Tibial nerve (tissue), 4 donors: ENCODE measurements around the gene REEP6. TPM values are rescaled to one million over a fixed set of nuclear protein-coding genes. Genes with fewer than 3 reads are reported as not detected.
"Not testable (repeated sequence)": the region's sequence is repeated elsewhere in the genome, so short reads cannot be mapped to it uniquely, and the experiment has no call there.

Experiments used
- DNase-seq, 2 donors: peaks; one replicate each; pipeline ENCODE4 v3.0.0-alpha.2; 2019; ENCODE audit warnings: low spot score in 2 of 2
- H3K27ac ChIP-seq, 4 donors: fragments of 200-600 bp; sonication (generic) in 3 of 4; one replicate each; pipeline ENCODE4 v1.5.1; 2017 to 2019; ENCODE audit warnings: mild to moderate bottlenecking in 1 of 4
- H3K27me3 ChIP-seq, 2 donors: fragments of 200-600 bp; sonication (generic) in 1 of 2; one replicate each; pipeline versions ENCODE4 v1.5.1 to v1.6.0; 2017 to 2019
- H3K36me3 ChIP-seq, 3 donors: fragments of 200-600 bp; sonication (generic); one replicate each; pipeline ENCODE4 v1.5.1; 2018 to 2019
- H3K4me1 ChIP-seq, 4 donors: fragments of 200-600 bp; sonication (generic) in 3 of 4; one replicate each; pipeline ENCODE4 v1.5.1; 2017 to 2019
- H3K4me3 ChIP-seq, 4 donors: fragments of 200-600 bp; sonication (generic) in 3 of 4; one replicate each; pipeline ENCODE4 v1.5.1; 2017 to 2019; ENCODE audit warnings: mild to moderate bottlenecking in 1 of 4, moderate library complexity in 1 of 4
- H3K9me3 ChIP-seq, 4 donors: fragments of 200-600 bp; sonication (generic) in 3 of 4; one replicate each; pipeline ENCODE4 v1.5.1; 2017 to 2019
- CTCF ChIP-seq, 5 experiments: fragments of 200-600 bp in 3 of 5; fragments of 450-650 bp in 2 of 5; sonication (generic) in 3 of 5; IDR thresholded peaks; one replicate each; pipeline ENCODE4 v1.5.1; 2016 to 2019; ENCODE audit warnings: antibody characterized with exemption in 5 of 5, mild to moderate bottlenecking in 3 of 5, moderate library complexity in 2 of 5
- EP300 ChIP-seq, 2 donors: sonication (generic); formaldehyde crosslinking; IDR thresholded peaks; one replicate each; pipeline ENCODE4 v1.6.1; 2017; ENCODE audit warnings: antibody characterized with exemption in 2 of 2, mild to moderate bottlenecking in 1 of 2
- POLR2A ChIP-seq, 2 donors: fragments of 450-650 bp; IDR thresholded peaks; one replicate each; pipeline ENCODE4 v1.6.1; 2017; ENCODE audit warnings: antibody characterized with exemption in 2 of 2, mild to moderate bottlenecking in 2 of 2, moderate library complexity in 2 of 2
- whole genome bisulfite sequencing, 2 donors: methylation state at CpG; one replicate each; pipeline ENCODE4 v1.1.5; 2018; 5-methylcytosine and 5-hydroxymethylcytosine counted together
- total RNA-seq, 4 donors: library from RNA; depleted of rRNA; stranded (reverse); fragments of >200 nt; gene quantifications; one replicate each; pipeline ENCODE4 v1.1.0, GENCODE V29; 2016

Gene REEP6
- total RNA-seq, 4 donors from 2014 or later, result 1.2 to 4.6 (median 2.9) TPM

DNA sequence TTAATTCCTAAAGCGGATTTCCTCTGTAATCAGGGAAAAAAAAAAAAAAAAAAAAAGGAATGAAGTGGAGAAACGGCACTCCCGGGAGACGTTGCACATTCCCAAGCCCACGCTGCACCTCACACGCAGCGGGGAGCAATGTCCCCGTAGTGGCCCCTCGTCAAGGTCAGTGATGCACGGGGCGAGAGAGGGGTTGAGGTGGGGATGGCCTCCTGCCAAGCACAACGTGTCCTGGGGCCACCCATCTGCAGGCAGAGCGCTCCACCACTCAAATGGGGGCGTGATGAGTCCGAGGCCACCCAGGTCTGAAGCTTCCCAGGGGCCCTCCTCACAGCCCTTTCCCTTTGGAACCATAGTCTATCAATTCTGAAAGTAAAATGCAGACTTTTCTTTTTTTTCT lies 48.0 kb downstream of the REEP6 start:
- Histone ChIP-seq H3K27me3 (no peaks in the 10 kb centered on the region), H3K9me3 (no peaks in the 10 kb centered on the region), H3K4me1 (peaks cover 0 to 26% (median 0%) of the 10 kb centered on the region in 4 donors), H3K4me3 (no peak overlapping the region), H3K27ac (no peak overlapping the region), H3K36me3 (no peaks in the 10 kb centered on the region)
- no peak for TF ChIP-seq POLR2A (IDR thresholded peaks at IDR 0.05)
- no peak for TF ChIP-seq CTCF (IDR thresholded peaks at IDR 0.05)
- TF ChIP-seq EP300 (IDR thresholded peaks at IDR 0.05), result no peak
- no peak for DNase-seq
- WGBS, 2 donors, result 26 to 28% methylated on average over 15 of the region's 15 CpGs

- not testable (repeated sequence) for H3K4me3 ChIP-seq, H3K27ac ChIP-seq
- WGBS, 2 donors, result 87 to 91% methylated on average over 11 of the region's 11 CpGs
Measured at GRCh38 chr19:1539749-1540148, 48.8 kb downstream of the REEP6 start.

DNA sequence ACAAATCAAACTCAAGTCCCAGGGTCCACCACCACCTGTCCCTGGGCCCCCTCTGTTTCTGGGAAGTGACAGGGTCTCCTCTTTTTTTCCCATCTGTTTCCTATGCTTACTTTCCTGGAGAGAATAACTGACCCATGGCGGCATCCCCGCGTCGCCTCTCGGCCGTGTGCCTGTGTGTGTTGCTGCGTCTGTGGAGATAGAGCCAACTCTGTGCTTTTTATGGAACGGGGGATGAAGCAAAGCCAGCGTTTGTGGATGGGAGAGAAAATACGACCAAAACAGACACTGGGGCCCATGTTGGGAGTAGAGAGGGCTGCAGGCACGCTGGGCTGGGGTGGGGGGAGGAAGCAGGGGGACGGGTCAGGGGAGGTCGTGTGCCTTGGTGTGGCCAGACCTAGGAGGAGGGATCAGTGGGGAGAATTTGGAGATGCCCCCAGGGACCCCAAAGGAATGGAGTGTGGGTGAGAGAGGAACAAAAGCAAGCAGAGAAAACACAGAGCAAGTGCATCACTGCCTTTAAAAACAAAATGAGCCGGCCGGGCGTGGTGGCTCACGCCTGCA lies 49.5 kb downstream of the REEP6 start:
- H3K36me3 ChIP-seq, result no peaks in the 10 kb centered on the region
- peaks cover 0 to 1% of the 10 kb centered on the region in 2 donors for H3K27me3 ChIP-seq
- DNase-seq, result peak in 1 of 2 donors; percentile 10
- WGBS, 2 donors, result 22% methylated on average over 17 of the region's 17 CpGs
- no peak overlapping the region for H3K4me3 ChIP-seq
- H3K27ac ChIP-seq, result no peak overlapping the region
- H3K9me3 ChIP-seq, result no peaks in the 10 kb centered on the region
- TF ChIP-seq EP300 (IDR thresholded peaks at IDR 0.05) (no peak), CTCF (IDR thresholded peaks at IDR 0.05) (no peak), POLR2A (IDR thresholded peaks at IDR 0.05) (no peak)
- H3K4me1 ChIP-seq, result peaks cover 0 to 26% (median 0%) of the 10 kb centered on the region in 4 donors

More at GRCh38 chr19:1539749-1540148, 48.8 kb downstream of the REEP6 start:
- peaks cover 0 to 26% (median 0%) of the 10 kb centered on the region in 4 donors for H3K4me1 ChIP-seq
- H3K36me3 ChIP-seq, H3K9me3 ChIP-seq, DNase-seq, H3K27me3 ChIP-seq: not testable (repeated sequence)

Other genes with a start within 250 kb of the REEP6 start
- gene ATP5F1D, start 249.4 kb upstream of the REEP6 start, total RNA-seq, result 100 to 1,000 TPM in 3 of 4 donors, 10 to 100 TPM in 1; 67.5 to 140 (median 127) TPM
- 10 to 100 TPM; 17.4 to 51.9 (median 39.4) TPM for gene MIDN, start 242.6 kb upstream of the REEP6 start, total RNA-seq
- gene CIRBP, start 221.8 kb upstream of the REEP6 start, total RNA-seq, result 100 to 1,000 TPM; 389 to 640 (median 576) TPM
- 10 to 100 TPM; 25.5 to 80.7 (median 52.0) TPM for gene FAM174C, start 215.7 kb upstream of the REEP6 start, total RNA-seq
- gene EFNA2, start 205.3 kb upstream of the REEP6 start, total RNA-seq, result not detected
- gene NDUFS7, start 107.3 kb upstream of the REEP6 start, total RNA-seq, result 100 to 1,000 TPM; 146 to 162 (median 151) TPM
- gene GAMT, start 89.6 kb upstream of the REEP6 start, total RNA-seq, result 100 to 1,000 TPM in 2 of 4 donors, 10 to 100 TPM in 2; 43.8 to 120 (median 94.4) TPM
- gene DAZAP1, start 83.6 kb upstream of the REEP6 start, total RNA-seq, result 10 to 100 TPM; 34.3 to 68.4 (median 61.0) TPM
- 1,000 to 10,000 TPM; 4,239 to 4,988 (median 4,337) TPM for gene RPS15, start 52.8 kb upstream of the REEP6 start, total RNA-seq
- 10 to 100 TPM in 1 of 4 donors, 1 to 10 TPM in 3; 1.7 to 10.2 (median 4.2) TPM for gene APC2, start 41.1 kb upstream of the REEP6 start, total RNA-seq
- gene C19orf25, start 12.0 kb upstream of the REEP6 start, total RNA-seq, result 10 to 100 TPM; 22.4 to 47.4 (median 33.8) TPM
- 1 to 10 TPM; 1.3 to 4.9 (median 2.2) TPM for gene PCSK4, start 831 bp upstream of the REEP6 start, total RNA-seq
- gene ADAMTSL5, start 21.8 kb downstream of the REEP6 start, total RNA-seq, result 10 to 100 TPM; 17.4 to 54.8 (median 42.6) TPM
- 1 to 10 TPM in 2 of 4 donors, under 1 TPM in 2; 0.21 to 6.3 (median 1.1) TPM for gene PLK5, start 32.9 kb downstream of the REEP6 start, total RNA-seq
- gene MEX3D, start 77.1 kb downstream of the REEP6 start, total RNA-seq, result 10 to 100 TPM; 19.4 to 32.7 (median 27.4) TPM
- 100 to 1,000 TPM in 1 of 4 donors, 10 to 100 TPM in 3; 62.9 to 144 (median 91.4) TPM for gene MBD3, start 101.7 kb downstream of the REEP6 start, total RNA-seq
- gene UQCR11, start 114.3 kb downstream of the REEP6 start, total RNA-seq, result 10 to 100 TPM; 58.8 to 95.7 (median 66.0) TPM
- gene TCF3, start 161.4 kb downstream of the REEP6 start, total RNA-seq, result 100 to 1,000 TPM in 1 of 4 donors, 10 to 100 TPM in 3; 23.4 to 299 (median 37.3) TPM